GM12878 (cell line): ENCODE measurements around the gene FOXD3. TPM values are rescaled to one million over a fixed set of nuclear protein-coding genes. Genes with fewer than 3 reads are reported as not detected.
"Not testable (repeated sequence)": the region's sequence is repeated elsewhere in the genome, so short reads cannot be mapped to it uniquely, and the experiment has no call there.

Experiments
- ATAC-seq: fragments of 200-7000 bp; cut with Tn5 transposase; 3 replicates; pipeline ENCODE4 v1.9.1; 2020; ENCODE audit warnings: mild to moderate bottlenecking, moderate library complexity
- BruUV-seq: library from RNA; stranded (reverse); fragments of 400-500 nt; replicated peaks from 2 replicates; lab custom pipeline; 2021; lab: Mats Ljungman, UMichigan
- CTCF ChIA-PET: fragments of 300-600 bp; sonication (Branson Sonifier 250); formaldehyde crosslinking; extraction: SDS; loops from one replicate; lab custom pipeline; 2021; ENCODE audit warnings: inconsistent platforms; lab: Yijun Ruan, JAX
- POLR2A ChIA-PET: fragments of 350-600 bp; formaldehyde crosslinking; extraction: SDS; loops from one replicate; lab custom pipeline; 2021; ENCODE audit warnings: inconsistent platforms; lab: Charles Lee
- RAD21 ChIA-PET: fragments of 300-600 bp; sonication (Branson Sonifier 250); formaldehyde crosslinking; loops from one replicate; lab custom pipeline; 2023; ENCODE audit warnings: antibody characterized with exemption; ENCODE audit not compliant: unreplicated experiment; lab: Charles Lee
- SMC1A ChIA-PET: fragments of 300-600 bp; sonication (Branson Sonifier 250); formaldehyde crosslinking; loops from one replicate; lab custom pipeline; 2023; ENCODE audit not compliant: unreplicated experiment, uncharacterized antibody; lab: Charles Lee
- DNase-seq: peaks from one replicate; pipeline ENCODE4 v3.0.0-alpha.2; 2011; ENCODE audit warnings: low read depth, low spot score
- FAIRE-seq: peaks from 3 replicates; lab custom pipeline; 2011; peaks lifted over from hg19 to GRCh38; lab: Jason Lieb, UNC
- H2AFZ ChIP-seq: 2 replicates; pipeline ENCODE4 v1.6.0; 2011; ENCODE audit warnings: low read depth, low read length, control low read depth; ENCODE audit not compliant: control insufficient read depth
- H3K27ac ChIP-seq: 2 replicates; pipeline ENCODE4 v1.5.1; 2011; ENCODE audit warnings: control low read depth; ENCODE audit not compliant: control insufficient read depth, insufficient read depth
- H3K27me3 ChIP-seq, 2 experiments: replicated peaks in 1 of 2; 2 replicates each; pipeline versions ENCODE4 v1.6.0 to v1.6.1; 2011; ENCODE audit warnings: low read length in 1 of 2; ENCODE audit not compliant: control insufficient read depth in 2 of 2, insufficient read depth in 2 of 2
- H3K36me3 ChIP-seq, 2 experiments: 2 replicates each; pipeline ENCODE4 v1.5.1; 2011; ENCODE audit warnings: low read length in 1 of 2; ENCODE audit not compliant: control insufficient read depth in 2 of 2, insufficient read depth in 2 of 2
- H3K4me1 ChIP-seq: 2 replicates; pipeline ENCODE4 v1.6.1; 2011; ENCODE audit warnings: mild to moderate bottlenecking, low read length, moderate library complexity, mixed read lengths; ENCODE audit not compliant: control insufficient read depth, insufficient read depth
- H3K4me2 ChIP-seq: 2 replicates; pipeline ENCODE4 v1.6.0; 2011; ENCODE audit warnings: control low read depth; ENCODE audit not compliant: control insufficient read depth, insufficient read depth
- H3K4me3 ChIP-seq: fragments of 200-600 bp; sonication (generic); 2 replicates; pipeline ENCODE4 v1.5.1; 2016
- H3K79me2 ChIP-seq: 2 replicates; pipeline ENCODE4 v1.6.0; 2011; ENCODE audit warnings: low read length; ENCODE audit not compliant: control insufficient read depth, insufficient read depth
- H3K9ac ChIP-seq: 2 replicates; pipeline ENCODE4 v1.8.0; 2011; ENCODE audit warnings: low read length, control low read depth, mixed read lengths; ENCODE audit not compliant: control insufficient read depth, insufficient read depth
- H3K9me3 ChIP-seq: replicated peaks from 3 replicates; pipeline ENCODE4 v1.5.1; 2011; ENCODE audit warnings: mild to moderate bottlenecking, low read length; ENCODE audit not compliant: control insufficient read depth, insufficient read depth
- H4K20me1 ChIP-seq: 2 replicates; pipeline ENCODE4 v1.6.0; 2011; ENCODE audit not compliant: control insufficient read depth, insufficient read depth
- ATF7 ChIP-seq: fragments of 450-650 bp; IDR thresholded peaks from 2 replicates; pipeline ENCODE4 v1.6.1; 2016; ENCODE audit warnings: low read depth, mild to moderate bottlenecking
- BRCA1 ChIP-seq: IDR thresholded peaks from 2 replicates; pipeline ENCODE4 v1.6.1; 2011; ENCODE audit warnings: low read depth, low read length, improper control_type of control experiment
- NR2C1 ChIP-seq: fragments of 450-650 bp; IDR thresholded peaks from 2 replicates; pipeline ENCODE4 v1.6.1; 2017; ENCODE audit warnings: antibody characterized with exemption, mild to moderate bottlenecking, moderate library complexity
- SMC3 ChIP-seq: IDR thresholded peaks from 2 replicates; pipeline ENCODE4 v1.6.1; 2011; ENCODE audit warnings: low read length, improper control_type of control experiment, borderline replicate concordance
- ZNF24 ChIP-seq: fragments of 450-650 bp; IDR thresholded peaks from 2 replicates; pipeline ENCODE4 v1.6.1; 2017; ENCODE audit warnings: antibody characterized with exemption, mild to moderate bottlenecking
- WGBS: methylation state at CpG from one replicate; pipeline ENCODE4 v1.1.6; 2016; ENCODE audit warnings: low lambda C conversion rate; ENCODE audit not compliant: insufficient replicate concordance, insufficient coverage; ENCODE audit errors: missing lambda C conversion rate; 5-methylcytosine and 5-hydroxymethylcytosine counted together
- in situ Hi-C: fragments of 300-500 bp; cut with MboI; formaldehyde crosslinking; loops from 9 replicates; pipeline ENCODE4 v1.14.3; 2018; ENCODE audit warnings: mixed read lengths
- intact Hi-C: fragments of 100-400 bp; cut with micrococcal nuclease; formaldehyde crosslinking; loops from one replicate; pipeline ENCODE4 v1.14.2; 2022; ENCODE audit not compliant: unreplicated experiment
- polyA plus RNA-seq, 11 experiments: library from polyadenylated mRNA; depleted of rRNA in 4 of 11; unstranded in 6 of 11; stranded (reverse) in 5 of 11; fragments of >200 nt; fragmentation: Nextera tagmentation in 4 of 11; fragmentation: Illumina TruSeq in 1 of 11; extraction: Ambion mirVana in 4 of 11; extraction: Trizol in 1 of 11; gene quantifications; 1 replicate in 1 of 11; 2 replicates in 10 of 11; pipeline versions ENCODE4 v1.2.1 to v1.2.3, GENCODE V29; 2011 to 2016; ENCODE audit warnings: inconsistent platforms in 2 of 11, missing spikeins in 2 of 11, low read depth in 1 of 11
- total RNA-seq, 4 experiments: library from RNA; depleted of rRNA in 3 of 4; stranded (reverse); fragments of >200 nt in 3 of 4; fragmentation: Illumina TruSeq in 1 of 4; extraction: Trizol in 1 of 4; gene quantifications; 2 replicates each; pipeline versions ENCODE4 v1.2.1 to v1.2.3, GENCODE V29; 2013 to 2021

The FOXD3 gene
- total and polyA plus RNA-seq, 10 of the 15 experiments (the other 5 are each of a cell fraction or from before 2014, with no cell fraction given): not detected

- no peak overlapping the region for H2AFZ ChIP-seq
- no peaks in the 10 kb centered on the region for H3K79me2 ChIP-seq
- H3K27ac ChIP-seq: no peak overlapping the region
- H4K20me1 ChIP-seq: no peaks in the 10 kb centered on the region
- no TSS peak for BruUV-seq
- ChIA-PET RAD21 (no interaction called here), POLR2A (no interaction called here), CTCF (interaction anchor here (0.9 kb wide), 1 partner anchor 21 kb away, joined by 3 read pairs; no protein-coding TSS in a partner anchor), SMC1A (interaction anchor here (0.9 to 1.1 kb wide), 2 partner anchors 23 to 97 kb away, joined by 3 read pairs; no protein-coding TSS in a partner anchor)
- in situ Hi-C loops (no loop called here), intact Hi-C loops (no loop called here)
- H3K36me3 ChIP-seq: no peaks in the 10 kb centered on the region
- WGBS: 45% methylated on average over 2 of the region's 2 CpGs
- TF ChIP-seq ATF7 (no peak), SMC3 (no peak), NR2C1 (no peak), BRCA1 (no peak), ZNF24 (no peak)
- ATAC-seq (no peak), DNase-seq (no peak), FAIRE-seq (no peak)
- H3K27me3 ChIP-seq: no peaks in the 10 kb centered on the region; a peak in 2 of 4 replicates
- no peaks in the 10 kb centered on the region for H3K4me1 ChIP-seq
- H3K9ac ChIP-seq: no peak overlapping the region
- H3K9me3 ChIP-seq: no peaks in the 10 kb centered on the region
- no peak overlapping the region for H3K4me2 ChIP-seq
- no peak overlapping the region for H3K4me3 ChIP-seq
Observed at GRCh38 chr1:63352736-63353135, 30.4 kb downstream of the FOXD3 start.

- H3K9ac ChIP-seq, POLR2A ChIA-PET, BruUV-seq, H3K4me3 ChIP-seq, intact Hi-C loops, H3K79me2 ChIP-seq, H3K4me1 ChIP-seq, DNase-seq, H3K9me3 ChIP-seq, H3K36me3 ChIP-seq, H3K27ac ChIP-seq, ATAC-seq, RAD21 ChIA-PET, H2AFZ ChIP-seq, H3K4me2 ChIP-seq, H4K20me1 ChIP-seq, in situ Hi-C loops, H3K27me3 ChIP-seq, FAIRE-seq: not testable (repeated sequence)
- ChIA-PET CTCF (interaction anchor here (0.6 kb wide), 2 partner anchors 20 to 129 kb away, joined by 4 to 5 read pairs; no protein-coding TSS in a partner anchor), SMC1A (interaction anchor here (1.2 kb wide), 1 partner anchor 21 kb away, joined by 3 read pairs; no protein-coding TSS in a partner anchor)
- WGBS: 0% methylated on average over 2 of the region's 2 CpGs
Observed at GRCh38 chr1:63356234-63356633, 33.9 kb downstream of the FOXD3 start.
